ENCODE data around the gene APOL6.
"Not testable (repeated sequence)": the region's sequence is repeated elsewhere in the genome, so short reads cannot be mapped to it uniquely, and the experiment has no call there.

The APOL6 gene

GRCh38 chr22:35617137-35617755 is 31.0 kb upstream of the APOL6 start, which contains the start of gene MB:
Gene MB (minus strand): TSS chr22:35617329. CDS start chr22:35617257, 72 bp downstream.
- TF ChIP-seq CTCF (IDR thresholded peaks at IDR 0.05; ENCODE audit: low read depth, low read length, missing control alignments) = no peak

GRCh38 chr22:35618427-35619223 is 29.6 kb upstream of the APOL6 start:
- no peak for TF ChIP-seq CTCF (IDR thresholded peaks at IDR 0.05; ENCODE audit: low read depth, low read length, missing control alignments)
- DNase-seq (ENCODE audit: extremely low read depth, low read depth) = no peak

More at GRCh38 chr22:35617137-35617755, 31.0 kb upstream of the APOL6 start, which contains the start of gene MB:
- H3K4me3 ChIP-seq (replicated peaks; ENCODE audit: low read depth, low read length) = no peak within 1 kb of the TSS
- no peak for DNase-seq (ENCODE audit: extremely low read depth, low read depth)

GRCh38 chr22:35619336-35620094 is 28.7 kb upstream of the APOL6 start:
- no peak for DNase-seq (ENCODE audit: extremely low read depth, low read depth)
- TF ChIP-seq CTCF (IDR thresholded peaks at IDR 0.05; ENCODE audit: low read depth, low read length, missing control alignments) = no peak
- no peak overlapping the region for H3K4me3 ChIP-seq (replicated peaks; ENCODE audit: low read depth, low read length)

More at GRCh38 chr22:35618427-35619223, 29.6 kb upstream of the APOL6 start:
- H3K4me3 ChIP-seq (replicated peaks; ENCODE audit: low read depth, low read length) = no peak overlapping the region

- no peak overlapping the region for H3K4me3 ChIP-seq (replicated peaks; ENCODE audit: low read depth, low read length)
- TF ChIP-seq CTCF (IDR thresholded peaks at IDR 0.05; ENCODE audit: low read depth, low read length, missing control alignments) = no peak
- no peak for DNase-seq (ENCODE audit: extremely low read depth, low read depth)
Observed at GRCh38 chr22:35620624-35621251, 27.5 kb upstream of the APOL6 start.

GRCh38 chr22:35621451-35621850 is 26.8 kb upstream of the APOL6 start:
- no peak for DNase-seq (ENCODE audit: extremely low read depth, low read depth)
- TF ChIP-seq CTCF (IDR thresholded peaks at IDR 0.05; ENCODE audit: low read depth, low read length, missing control alignments) = no peak
- H3K4me3 ChIP-seq (replicated peaks; ENCODE audit: low read depth, low read length) = no peak overlapping the region

GRCh38 chr22:35622191-35622913 is 25.9 kb upstream of the APOL6 start:
- H3K4me3 ChIP-seq (replicated peaks; ENCODE audit: low read depth, low read length) = no peak overlapping the region
- no peak for TF ChIP-seq CTCF (IDR thresholded peaks at IDR 0.05; ENCODE audit: low read depth, low read length, missing control alignments)
- no peak for DNase-seq (ENCODE audit: extremely low read depth, low read depth)

GRCh38 chr22:35623885-35624284 is 24.4 kb upstream of the APOL6 start:
- not testable (repeated sequence) for DNase-seq (ENCODE audit: extremely low read depth, low read depth); H3K4me3 ChIP-seq (replicated peaks; ENCODE audit: low read depth, low read length)

Measured in HFF-Myc (cell line).